Gastrocnemius medialis (tissue), 4 donors: Measurements from ENCODE around the gene NME3. TPM values are rescaled to one million over a fixed set of nuclear protein-coding genes. Genes with fewer than 3 reads are reported as not detected.

ENCODE experiments used
- ATAC-seq, 2 donors: fragments of 150-250 bp; one replicate each; pipeline ENCODE4 v1.9.1; 2016
- DNase-seq, 2 donors: peaks; one replicate each; pipeline ENCODE4 v3.0.0-alpha.2; 2019
- H3K27ac ChIP-seq, 4 donors: fragments of 200-600 bp; sonication (generic); 1 replicate in 1 of 4; 2 replicates in 3 of 4; pipeline ENCODE4 v1.5.1; 2016 to 2018; ENCODE audit warnings: mild to moderate bottlenecking in 2 of 4, moderate library complexity in 1 of 4
- H3K27me3 ChIP-seq, 3 donors: fragments of 200-600 bp; sonication (generic) in 2 of 3; 1 replicate in 1 of 3; 2 replicates in 2 of 3; pipeline versions ENCODE4 v1.5.1 to v1.6.0; 2016 to 2019; ENCODE audit warnings: mild to moderate bottlenecking in 1 of 3, moderate library complexity in 1 of 3
- H3K36me3 ChIP-seq, 2 donors: fragments of 200-600 bp; sonication (generic) in 1 of 2; one replicate each; pipeline ENCODE4 v1.5.1; 2017 to 2018
- H3K4me1 ChIP-seq, 2 donors: fragments of 200-600 bp; sonication (generic) in 1 of 2; one replicate each; pipeline ENCODE4 v1.5.1; 2016 to 2017; ENCODE audit warnings: mild to moderate bottlenecking in 2 of 2
- H3K4me3 ChIP-seq, 4 donors: fragments of 200-600 bp; sonication (generic) in 3 of 4; 1 replicate in 1 of 4; 2 replicates in 3 of 4; pipeline ENCODE4 v1.5.1; 2016 to 2019; ENCODE audit warnings: mild to moderate bottlenecking in 2 of 4
- H3K9me3 ChIP-seq, 3 donors: fragments of 200-600 bp; sonication (generic) in 2 of 3; 1 replicate in 1 of 3; 2 replicates in 2 of 3; pipeline ENCODE4 v1.5.1; 2016 to 2019
- CTCF ChIP-seq, 5 experiments: fragments of 450-650 bp in 3 of 5; fragments of 200-600 bp in 2 of 5; sonication (generic) in 2 of 5; IDR thresholded peaks in 4 of 5; conservative IDR thresholded peaks in 1 of 5; 1 replicate in 4 of 5; 2 replicates in 1 of 5; pipeline ENCODE4 v1.5.1; 2016 to 2019; ENCODE audit warnings: antibody characterized with exemption in 5 of 5, mild to moderate bottlenecking in 3 of 5, moderate library complexity in 3 of 5
- POLR2A ChIP-seq, 2 donors: fragments of 450-650 bp; IDR thresholded peaks; one replicate each; pipeline ENCODE4 v1.6.1; 2017; ENCODE audit warnings: antibody characterized with exemption in 2 of 2, mild to moderate bottlenecking in 2 of 2, moderate library complexity in 2 of 2
- in situ Hi-C, 4 donors: fragments of 200-750 bp; cut with MboI; loops; one replicate each; pipeline versions ENCODE4 v1.15.0 to v1.8.0; 2017; ENCODE audit warnings: low sequenced_read_pairs in 4 of 4
- intact Hi-C: fragments of 100-400 bp; cut with DNase I; formaldehyde crosslinking; loops from one replicate; pipeline ENCODE4 v1.15.1; 2023; ENCODE audit warnings: low total_unique reads
- total RNA-seq, 4 donors: library from RNA; depleted of rRNA; stranded (reverse); fragments of >200 nt; gene quantifications; one replicate each; pipeline versions ENCODE4 v1.1.0 to v1.2.3, GENCODE V29; 2016

Gene NME3
- total RNA-seq, 4 donors from 2014 or later: 18.1 to 41.4 (median 34.2) TPM

- intact Hi-C loops: loop anchor here (10.0 kb wide), 1 partner anchor 440 kb away; the partner anchor contains the start of genes BRICD5 and PGP
- H3K4me3 ChIP-seq: no peak overlapping the region
- peak overlapping the region in 2 of 4 donors; percentile 93 to 99 for H3K27ac ChIP-seq
- TF ChIP-seq POLR2A (IDR thresholded peaks at IDR 0.05) (no peak), CTCF (IDR thresholded peaks at IDR 0.05 in 4 of 5, conservative IDR thresholded peaks at IDR 0.05 in 1 of 5) (no peak)
- DNase-seq: no peak
- H3K4me1 ChIP-seq: peaks cover 22 to 46% of the 10 kb centered on the region in 2 donors
- H3K36me3 ChIP-seq: peaks cover 0 to 30% of the 10 kb centered on the region in 2 donors
- no peaks in the 10 kb centered on the region for H3K27me3 ChIP-seq
- H3K9me3 ChIP-seq: no peaks in the 10 kb centered on the region
- in situ Hi-C loops: no loop called here
- ATAC-seq: no peak
Measured at GRCh38 chr16:1775006-1775845, 3.9 kb upstream of the NME3 start.

- Histone ChIP-seq H3K4me1 (peaks cover 24 to 43% of the 10 kb centered on the region in 2 donors), H3K9me3 (no peaks in the 10 kb centered on the region), H3K27ac (peak overlapping the region; percentile 77 to 99 (median 94)), H3K36me3 (peaks cover 0 to 24% of the 10 kb centered on the region in 2 donors), H3K27me3 (no peaks in the 10 kb centered on the region), H3K4me3 (peak overlapping the region in 3 of 4 donors; percentile 77 to 99 (median 81))
- intact Hi-C loops: loop anchor here (10.0 kb wide), 1 partner anchor 440 kb away; the partner anchor contains the start of genes BRICD5 and PGP
- in situ Hi-C loops: no loop called here
- no peak for ATAC-seq
- no peak for TF ChIP-seq CTCF (IDR thresholded peaks at IDR 0.05 in 4 of 5, conservative IDR thresholded peaks at IDR 0.05 in 1 of 5)
- no peak for TF ChIP-seq POLR2A (IDR thresholded peaks at IDR 0.05)
- DNase-seq: no peak
Measured at GRCh38 chr16:1774448-1774780, 3.1 kb upstream of the NME3 start.

- ATAC-seq (peak; percentile 2 to 6), DNase-seq (peak in 1 of 2 donors; percentile 54)
- Histone ChIP-seq H3K36me3 (peaks cover 0 to 24% of the 10 kb centered on the region in 2 donors), H3K4me1 (peaks cover 24 to 41% of the 10 kb centered on the region in 2 donors), H3K27me3 (no peaks in the 10 kb centered on the region), H3K4me3 (peak overlapping the region; percentile 70 to 99 (median 79)), H3K27ac (peak overlapping the region; percentile 77 to 99 (median 94)), H3K9me3 (no peaks in the 10 kb centered on the region)
- intact Hi-C loops: loop anchor here (1.0 to 10.0 kb wide), 3 partner anchors 8 to 441 kb away; partner anchors contain the start of genes BRICD5, FAHD1, HAGH and NUBP2
- in situ Hi-C loops: no loop called here
- TF ChIP-seq CTCF (IDR thresholded peaks at IDR 0.05 in 4 of 5, conservative IDR thresholded peaks at IDR 0.05 in 1 of 5): peak in 1 of 5 experiments; percentile 7
- no peak for TF ChIP-seq POLR2A (IDR thresholded peaks at IDR 0.05)
Measured at GRCh38 chr16:1773703-1774447, 2.5 kb upstream of the NME3 start.

- Histone ChIP-seq H3K9me3 (no peaks in the 10 kb centered on the region), H3K27me3 (no peaks in the 10 kb centered on the region), H3K36me3 (peaks cover 0 to 29% of the 10 kb centered on the region in 2 donors), H3K4me3 (peak within 1 kb of the TSS; percentile 70 to 99 (median 79)), H3K27ac (peak within 1 kb of the TSS; percentile 77 to 99 (median 94)), H3K4me1 (peaks cover 24 to 41% of the 10 kb centered on the region in 2 donors)
- ATAC-seq: peak; percentile 75 to 77
- DNase-seq: peak; percentile 69 to 71
- in situ Hi-C loops (no loop called here), intact Hi-C loops (loop anchor here (1.0 to 10.0 kb wide), 3 partner anchors 9 to 442 kb away; partner anchors contain the start of genes BRICD5, FAHD1, HAGH and NUBP2)
- peak; percentile 30 to 57 for TF ChIP-seq POLR2A (IDR thresholded peaks at IDR 0.05)
- peak; percentile 65 to 89 (median 74) for TF ChIP-seq CTCF (IDR thresholded peaks at IDR 0.05 in 4 of 5, conservative IDR thresholded peaks at IDR 0.05 in 1 of 5)
Measured at GRCh38 chr16:1772908-1773702, 1.8 kb upstream of the NME3 start, which contains the start of gene MRPS34. Gene MRPS34, minus strand, starts transcription at chr16:1773134. Its CDS starts 15 bp downstream, at chr16:1773119.
